ENCODE measurements around the gene TBL2. TPM values are rescaled to one million over a fixed set of nuclear protein-coding genes. Genes with fewer than 3 reads are reported as not detected.

The TBL2 gene
- total and polyA plus RNA-seq, 10 of the 15 experiments (the other 5 are each of a cell fraction or from before 2014, with no cell fraction given): 1.1 to 49.7 (median 26.7) TPM

GRCh38 chr7:73573276-73573675 is 5.1 kb downstream of the TBL2 start:
- in situ Hi-C loops (cut with MboI) (no loop called here), intact Hi-C loops (cut with micrococcal nuclease; ENCODE audit: unreplicated experiment) (no loop called here)
- H3K4me1 ChIP-seq (ENCODE audit: control insufficient read depth, insufficient read depth, low read length): peaks cover 8% of the 10 kb centered on the region
- H2AFZ ChIP-seq (ENCODE audit: control insufficient read depth, low read depth, low read length): no peak overlapping the region
- no peak for TF ChIP-seq IRF3 (IDR thresholded peaks at IDR 0.05)
- H3K9ac ChIP-seq (ENCODE audit: control insufficient read depth, insufficient read depth, low read length): no peak overlapping the region
- H3K4me3 ChIP-seq: no peak overlapping the region
- H3K36me3 ChIP-seq (ENCODE audit: control insufficient read depth in 2 of 2, insufficient read depth in 2 of 2, low read length in 1 of 2): peaks cover 10 to 13% of the 10 kb centered on the region in 2 experiments; a peak in 3 of 4 replicates
- no peaks in the 10 kb centered on the region for H3K9me3 ChIP-seq (replicated peaks; ENCODE audit: control insufficient read depth, insufficient read depth, low read length)
- no peaks in the 10 kb centered on the region for H4K20me1 ChIP-seq (ENCODE audit: control insufficient read depth, insufficient read depth)
- peaks cover 22% of the 10 kb centered on the region for H3K79me2 ChIP-seq (ENCODE audit: control insufficient read depth, insufficient read depth, low read length)
- WGBS (ENCODE audit: insufficient coverage, insufficient replicate concordance, low lambda C conversion rate, missing lambda C conversion rate): 98% methylated on average over 9 of the region's 9 CpGs
- ChIA-PET SMC1A (ENCODE audit: uncharacterized antibody, unreplicated experiment) (no interaction called here), CTCF (no interaction called here), POLR2A (no interaction called here), RAD21 (ENCODE audit: unreplicated experiment) (no interaction called here)
- H3K27me3 ChIP-seq (replicated peaks in 1 of 2; ENCODE audit: control insufficient read depth in 2 of 2, insufficient read depth in 2 of 2, low read length in 1 of 2): no peaks in the 10 kb centered on the region
- FAIRE-seq: no peak
- no peak for ATAC-seq
- no peak overlapping the region for H3K27ac ChIP-seq (ENCODE audit: control insufficient read depth, insufficient read depth)
- H3K4me2 ChIP-seq (ENCODE audit: control insufficient read depth, insufficient read depth): no peak overlapping the region
- BruUV-seq (replicated peaks): no TSS peak
- DNase-seq (ENCODE audit: low read depth, low spot score): no peak

- in situ Hi-C loops (cut with MboI): no loop called here
- Histone ChIP-seq H3K79me2 (ENCODE audit: control insufficient read depth, insufficient read depth, low read length) (peaks cover 17% of the 10 kb centered on the region), H4K20me1 (ENCODE audit: control insufficient read depth, insufficient read depth) (no peaks in the 10 kb centered on the region), H3K4me1 (ENCODE audit: control insufficient read depth, insufficient read depth, low read length) (peaks cover 8% of the 10 kb centered on the region), H3K9me3 (replicated peaks; ENCODE audit: control insufficient read depth, insufficient read depth, low read length) (no peaks in the 10 kb centered on the region), H3K36me3 (ENCODE audit: control insufficient read depth in 2 of 2, insufficient read depth in 2 of 2, low read length in 1 of 2) (peaks cover 10 to 13% of the 10 kb centered on the region in 2 experiments; a peak in 3 of 4 replicates), H3K9ac (ENCODE audit: control insufficient read depth, insufficient read depth, low read length) (no peak overlapping the region), H3K4me2 (ENCODE audit: control insufficient read depth, insufficient read depth) (no peak overlapping the region), H3K27ac (ENCODE audit: control insufficient read depth, insufficient read depth) (no peak overlapping the region), H3K27me3 (replicated peaks in 1 of 2; ENCODE audit: control insufficient read depth in 2 of 2, insufficient read depth in 2 of 2, low read length in 1 of 2) (no peaks in the 10 kb centered on the region), H2AFZ (ENCODE audit: control insufficient read depth, low read depth, low read length) (no peak overlapping the region), H3K4me3 (no peak overlapping the region)
- POLR2A ChIA-PET: no interaction called here
- RAD21 ChIA-PET (ENCODE audit: unreplicated experiment): no interaction called here
- FAIRE-seq: no peak
- SMC1A ChIA-PET (ENCODE audit: uncharacterized antibody, unreplicated experiment): interaction anchor here (0.6 kb wide), 1 partner anchor 54 kb away, joined by 3 read pairs; no protein-coding TSS in a partner anchor
- TF ChIP-seq ZBTB40 (IDR thresholded peaks at IDR 0.05; ENCODE audit: borderline replicate concordance): no peak
- peak; percentile 37; the same call in 1 of the 2 replicates for TF ChIP-seq POLR2A (IDR thresholded peaks at IDR 0.05; ENCODE audit: low read depth, low read length)
- CTCF ChIA-PET: no interaction called here
- intact Hi-C loops (cut with micrococcal nuclease; ENCODE audit: unreplicated experiment): no loop called here
- no TSS peak for BruUV-seq (replicated peaks)
- DNase-seq (ENCODE audit: low read depth, low spot score): no peak
- no peak for ATAC-seq
- 77% methylated on average over 6 of the region's 6 CpGs for WGBS (ENCODE audit: insufficient coverage, insufficient replicate concordance, low lambda C conversion rate, missing lambda C conversion rate)
Observed at GRCh38 chr7:73572767-73573186, 5.6 kb downstream of the TBL2 start.

All from GM12878 (cell line).